Hepatocyte (in vitro differentiated cells): ENCODE results near the gene ATXN7L1.

Experiments
- CTCF ChIP-seq: fragments of 200-600 bp; sonication (generic); IDR thresholded peaks from 2 replicates; pipeline ENCODE4 v1.5.1; 2016; ENCODE audit warnings: antibody characterized with exemption, mild to moderate bottlenecking; ENCODE audit not compliant: poor library complexity
- EZH2 ChIP-seq: fragments of 200-600 bp; sonication (generic); IDR thresholded peaks from 2 replicates; pipeline ENCODE4 v1.6.1; 2016; ENCODE audit warnings: antibody characterized with exemption, mild to moderate bottlenecking, borderline replicate concordance
- EZH2phosphoT487 ChIP-seq: fragments of 200-600 bp; sonication (generic); IDR thresholded peaks from one replicate; pipeline ENCODE4 v1.6.1; 2018; ENCODE audit warnings: antibody characterized with exemption, mild to moderate bottlenecking, low read depth, moderate library complexity; ENCODE audit not compliant: unreplicated experiment, severe bottlenecking

GRCh38 chr7:105802604-105803428 is 73.6 kb downstream of the ATXN7L1 start:
- TF ChIP-seq CTCF (no peak), EZH2phosphoT487 (no peak), EZH2 (no peak)
